ENCODE data around the gene STRAP. TPM values are rescaled to one million over a fixed set of nuclear protein-coding genes. Genes with fewer than 3 reads are reported as not detected.
"Not testable (repeated sequence)": the region's sequence is repeated elsewhere in the genome, so short reads cannot be mapped to it uniquely, and the experiment has no call there.

STRAP gene
- polyA plus RNA-seq, 1 donor, result 95.5 TPM

DNA sequence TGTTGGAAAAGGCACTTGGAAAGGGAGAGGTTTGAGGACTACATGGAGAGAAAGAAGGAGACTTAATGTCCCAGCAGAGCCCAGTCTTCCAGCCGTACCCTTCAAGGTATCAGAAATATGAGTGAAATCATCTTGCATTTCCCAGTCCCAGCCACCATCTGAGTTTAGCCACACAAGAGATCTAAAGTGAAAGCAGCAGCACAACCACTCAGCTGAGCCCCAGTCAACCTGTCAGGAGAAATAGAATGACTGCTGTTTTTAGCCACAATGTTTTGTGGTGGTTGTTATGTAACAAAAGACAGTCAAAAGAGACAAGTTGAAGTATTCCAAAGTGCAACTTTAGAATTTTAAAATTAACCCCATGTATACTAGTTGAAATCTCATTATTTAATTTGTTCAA, 56.9 kb downstream of the STRAP start:
- no peak for DNase-seq
- no peak overlapping the region for H3K27ac ChIP-seq (ENCODE audit: low read length)
- H3K4me3 ChIP-seq (ENCODE audit: low read length), result no peak overlapping the region
- H3K27me3 ChIP-seq (ENCODE audit: control insufficient read depth, insufficient read depth, low read length), result no peaks in the 10 kb centered on the region
- no peaks in the 10 kb centered on the region for H3K9me3 ChIP-seq (ENCODE audit: control insufficient read depth, low read depth, low read length)
- no peaks in the 10 kb centered on the region for H3K4me1 ChIP-seq (ENCODE audit: control insufficient read depth, insufficient read depth, low read length)
- WGBS (ENCODE audit: insufficient coverage, low lambda C conversion rate), result no CpG with 5 or more reads among the region's 1 CpG
- H3K36me3 ChIP-seq (ENCODE audit: control insufficient read depth, insufficient read depth, low read length), result peaks cover 2% of the 10 kb centered on the region

DNA sequence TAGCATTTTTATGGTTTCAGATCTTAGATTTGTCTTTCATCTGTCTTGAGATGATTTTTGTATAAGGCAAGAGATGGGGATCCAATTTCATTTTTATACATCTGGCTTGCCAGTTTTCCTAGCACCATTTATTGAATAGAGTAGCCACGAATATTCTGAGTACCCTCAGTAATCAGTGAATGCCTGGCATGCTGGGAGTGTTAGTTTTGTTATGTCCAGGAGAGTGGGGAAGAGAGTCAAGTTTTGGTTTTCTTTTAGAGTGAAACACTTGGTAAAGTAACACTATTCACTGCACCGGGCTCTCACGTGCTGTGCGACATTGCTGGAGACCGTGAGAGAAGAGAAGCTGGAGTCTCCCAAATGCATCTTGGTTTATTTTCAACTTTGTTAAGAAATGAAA, 60.3 kb downstream of the STRAP start:
- Histone ChIP-seq H3K4me1 (ENCODE audit: control insufficient read depth, insufficient read depth, low read length) (no peaks in the 10 kb centered on the region), H3K4me3 (ENCODE audit: low read length) (no peak overlapping the region), H3K27me3 (ENCODE audit: control insufficient read depth, insufficient read depth, low read length) (no peaks in the 10 kb centered on the region), H3K9me3 (ENCODE audit: control insufficient read depth, low read depth, low read length) (no peaks in the 10 kb centered on the region), H3K27ac (ENCODE audit: low read length) (no peak overlapping the region), H3K36me3 (ENCODE audit: control insufficient read depth, insufficient read depth, low read length) (no peaks in the 10 kb centered on the region)
- no peak for DNase-seq
- WGBS (ENCODE audit: insufficient coverage, low lambda C conversion rate), result no CpG with 5 or more reads among the region's 5 CpGs

DNA sequence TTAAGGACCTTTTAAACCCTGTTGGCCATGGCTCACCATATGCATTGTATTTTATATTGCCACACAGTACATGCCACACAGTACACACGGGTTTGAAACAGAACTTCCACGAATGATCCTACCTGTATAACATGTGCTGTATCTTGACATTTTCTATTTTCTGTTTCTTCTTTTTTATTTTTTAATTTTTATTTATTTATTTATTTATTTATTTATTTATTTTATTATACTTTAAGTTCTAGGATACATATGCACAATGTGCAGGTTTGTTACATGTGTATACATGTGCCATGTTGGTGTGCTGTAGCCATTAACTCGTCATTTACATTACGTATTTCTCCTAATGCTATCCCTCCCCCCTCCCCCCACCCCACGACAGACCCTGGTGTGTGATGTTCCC, 61.3 kb downstream of the STRAP start:
- not testable (repeated sequence) for H3K27me3 ChIP-seq (ENCODE audit: control insufficient read depth, insufficient read depth, low read length); H3K27ac ChIP-seq (ENCODE audit: low read length); H3K4me3 ChIP-seq (ENCODE audit: low read length); H3K36me3 ChIP-seq (ENCODE audit: control insufficient read depth, insufficient read depth, low read length); H3K9me3 ChIP-seq (ENCODE audit: control insufficient read depth, low read depth, low read length); H3K4me1 ChIP-seq (ENCODE audit: control insufficient read depth, insufficient read depth, low read length); DNase-seq
- 100% methylated on average over 2 of the region's 5 CpGs for WGBS (ENCODE audit: insufficient coverage, low lambda C conversion rate)

DNA sequence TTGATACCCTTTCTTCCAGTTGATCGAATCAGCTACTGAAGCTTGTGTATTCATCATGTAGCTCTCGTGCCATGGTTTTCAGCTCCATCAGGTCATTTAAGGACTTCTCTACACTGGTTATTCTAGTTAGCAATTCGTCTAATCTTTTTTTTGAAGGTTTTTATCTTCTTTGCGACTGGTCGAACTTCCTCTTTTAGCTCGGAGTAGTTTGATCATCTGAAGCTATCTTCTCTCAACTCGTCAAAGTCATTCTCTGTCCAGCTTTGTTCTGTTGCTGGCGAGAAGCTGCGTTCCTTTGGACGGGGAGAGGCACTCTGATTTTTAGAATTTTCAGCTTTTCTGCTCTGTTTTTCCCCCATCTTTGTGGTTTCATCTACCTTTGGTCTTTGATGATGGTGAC, 66.3 kb downstream of the STRAP start:
- H3K9me3 ChIP-seq (ENCODE audit: control insufficient read depth, low read depth, low read length); H3K27ac ChIP-seq (ENCODE audit: low read length); H3K4me3 ChIP-seq (ENCODE audit: low read length); H3K4me1 ChIP-seq (ENCODE audit: control insufficient read depth, insufficient read depth, low read length); DNase-seq; H3K36me3 ChIP-seq (ENCODE audit: control insufficient read depth, insufficient read depth, low read length); H3K27me3 ChIP-seq (ENCODE audit: control insufficient read depth, insufficient read depth, low read length): not testable (repeated sequence)
- WGBS (ENCODE audit: insufficient coverage, low lambda C conversion rate), result 97% methylated on average over 5 of the region's 10 CpGs

Other genes with a start within 250 kb of the STRAP start
- gene EPS8, start 93.0 kb upstream of the STRAP start, polyA plus RNA-seq, result 61.6 TPM
- gene DERA, start 28.9 kb downstream of the STRAP start, polyA plus RNA-seq, result 68.0 TPM